ENCODE data around the gene RUFY1.

- TF ChIP-seq CTCF (IDR thresholded peaks at IDR 0.05) (no peak), ATF2 (CRISPR knock-in tag; IDR thresholded peaks at IDR 0.05; ENCODE audit: borderline replicate concordance, low read depth) (no peak), SP1 (CRISPR knock-in tag; conservative IDR thresholded peaks at IDR 0.05) (no peak), AFF4 (CRISPR knock-in tag; IDR thresholded peaks at IDR 0.05; ENCODE audit: borderline replicate concordance) (no peak), USF2 (CRISPR knock-in tag; IDR thresholded peaks at IDR 0.05) (no peak), SMAD3 (CRISPR knock-in tag; IDR thresholded peaks at IDR 0.05; ENCODE audit: borderline replicate concordance) (no peak), TP53 (CRISPR knock-in tag; IDR thresholded peaks at IDR 0.05) (no peak), HMGXB4 (CRISPR knock-in tag; IDR thresholded peaks at IDR 0.05) (no peak), ZNF281 (CRISPR knock-in tag; IDR thresholded peaks at IDR 0.05) (no peak), JAZF1 (CRISPR knock-in tag; IDR thresholded peaks at IDR 0.05) (no peak), ATF6 (CRISPR knock-in tag; IDR thresholded peaks at IDR 0.05) (no peak), MXD4 (CRISPR knock-in tag; IDR thresholded peaks at IDR 0.05; ENCODE audit: borderline replicate concordance) (no peak), ESRRA (CRISPR knock-in tag; IDR thresholded peaks at IDR 0.05; ENCODE audit: borderline replicate concordance) (no peak)
Observed at GRCh38 chr5:179599100-179599499, 48.7 kb downstream of the RUFY1 start.
